ENCODE results near the gene VGLL4.

- TF ChIP-seq CTCF (IDR thresholded peaks at IDR 0.05), result no peak
- TF ChIP-seq POLR2AphosphoS5 (IDR thresholded peaks at IDR 0.05; ENCODE audit: insufficient read depth in 1 of 2, low read depth in 1 of 2), result no peak
Measured at GRCh38 chr3:11606865-11607440, 36.8 kb downstream of the VGLL4 start.
